Erythroblast (primary cell): ENCODE results near the gene IMMP1L.

ENCODE experiments used
- GATA1 ChIP-seq: IDR thresholded peaks from 2 replicates; pipeline ENCODE4 v1.6.1; 2011; ENCODE audit warnings: low read depth, mild to moderate bottlenecking, control low read depth, low read length, moderate library complexity
- POLR2A ChIP-seq: IDR thresholded peaks from 2 replicates; pipeline ENCODE4 v1.6.1; 2011; ENCODE audit warnings: mild to moderate bottlenecking, low read length

GRCh38 chr11:31421820-31422219 is 87.6 kb downstream of the IMMP1L start:
- TF ChIP-seq POLR2A (no peak), GATA1 (no peak)
